Measurements from ENCODE around the gene ERN1.

DNA sequence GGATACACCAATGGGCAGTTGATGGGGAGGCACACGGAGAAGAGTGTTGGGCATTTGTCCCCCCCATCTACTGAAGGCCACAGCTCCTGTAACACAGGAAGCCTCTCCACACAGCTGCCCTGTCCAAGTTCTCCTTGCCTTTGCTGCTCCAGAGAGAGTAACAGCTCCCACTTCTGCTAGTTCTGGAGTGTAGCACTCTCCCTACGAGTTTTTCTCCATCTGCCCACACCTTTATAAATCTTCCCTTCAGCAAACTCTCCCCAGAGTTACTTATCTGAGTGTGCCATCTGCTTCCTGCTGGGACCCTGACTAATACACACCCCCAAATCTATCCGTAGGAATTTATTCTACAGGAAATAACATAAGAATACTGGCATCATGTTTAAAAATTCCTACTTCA lies 42.6 kb upstream of the ERN1 start:
- TF ChIP-seq CTCF (IDR thresholded peaks at IDR 0.05; ENCODE audit: poor library complexity, severe bottlenecking) (no peak), TAF1 (IDR thresholded peaks at IDR 0.05; ENCODE audit: low read depth) (no peak), POLR2AphosphoS5 (IDR thresholded peaks at IDR 0.05) (no peak), RAD21 (conservative IDR thresholded peaks at IDR 0.05) (no peak), REST (IDR thresholded peaks at IDR 0.05; ENCODE audit: borderline replicate concordance) (no peak)

Measured in neural cell (in vitro differentiated cells).